Testis (tissue), 2 donors: Measurements from ENCODE around the gene SPC25.

Source experiments
- POLR2A ChIP-seq: fragments of 450-650 bp; IDR thresholded peaks from one replicate; pipeline ENCODE4 v1.6.1; 2017; ENCODE audit warnings: antibody characterized with exemption, mild to moderate bottlenecking, moderate library complexity
- TF ChIP-seq, protein P1 (sequence below), 3 experiments: fragments of 450-650 bp in 2 of 3; fragments of 200-600 bp in 1 of 3; sonication (generic) in 1 of 3; IDR thresholded peaks; one replicate each; pipeline ENCODE4 v1.5.1; 2016 to 2019; ENCODE audit warnings: antibody characterized with exemption in 3 of 3, mild to moderate bottlenecking in 2 of 3, moderate library complexity in 1 of 3

- TF ChIP-seq, protein P1, sequence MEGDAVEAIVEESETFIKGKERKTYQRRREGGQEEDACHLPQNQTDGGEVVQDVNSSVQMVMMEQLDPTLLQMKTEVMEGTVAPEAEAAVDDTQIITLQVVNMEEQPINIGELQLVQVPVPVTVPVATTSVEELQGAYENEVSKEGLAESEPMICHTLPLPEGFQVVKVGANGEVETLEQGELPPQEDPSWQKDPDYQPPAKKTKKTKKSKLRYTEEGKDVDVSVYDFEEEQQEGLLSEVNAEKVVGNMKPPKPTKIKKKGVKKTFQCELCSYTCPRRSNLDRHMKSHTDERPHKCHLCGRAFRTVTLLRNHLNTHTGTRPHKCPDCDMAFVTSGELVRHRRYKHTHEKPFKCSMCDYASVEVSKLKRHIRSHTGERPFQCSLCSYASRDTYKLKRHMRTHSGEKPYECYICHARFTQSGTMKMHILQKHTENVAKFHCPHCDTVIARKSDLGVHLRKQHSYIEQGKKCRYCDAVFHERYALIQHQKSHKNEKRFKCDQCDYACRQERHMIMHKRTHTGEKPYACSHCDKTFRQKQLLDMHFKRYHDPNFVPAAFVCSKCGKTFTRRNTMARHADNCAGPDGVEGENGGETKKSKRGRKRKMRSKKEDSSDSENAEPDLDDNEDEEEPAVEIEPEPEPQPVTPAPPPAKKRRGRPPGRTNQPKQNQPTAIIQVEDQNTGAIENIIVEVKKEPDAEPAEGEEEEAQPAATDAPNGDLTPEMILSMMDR (IDR thresholded peaks at IDR 0.05), result no peak
- no peak for TF ChIP-seq POLR2A
These were observed 5.5 kb upstream of the SPC25 start for GRCh38 chr2:168895771-168896170.
